HG02938 (cell line): ENCODE data around the gene NBEA.

Source experiments
- ATAC-seq: cut with Tn5 transposase; IDR thresholded peaks from one replicate; pipeline ENCODE4 v1.9.1; 2021; ENCODE audit warnings: mild to moderate bottlenecking, moderate library complexity; ENCODE audit not compliant: unreplicated experiment

NBEA gene

DNA sequence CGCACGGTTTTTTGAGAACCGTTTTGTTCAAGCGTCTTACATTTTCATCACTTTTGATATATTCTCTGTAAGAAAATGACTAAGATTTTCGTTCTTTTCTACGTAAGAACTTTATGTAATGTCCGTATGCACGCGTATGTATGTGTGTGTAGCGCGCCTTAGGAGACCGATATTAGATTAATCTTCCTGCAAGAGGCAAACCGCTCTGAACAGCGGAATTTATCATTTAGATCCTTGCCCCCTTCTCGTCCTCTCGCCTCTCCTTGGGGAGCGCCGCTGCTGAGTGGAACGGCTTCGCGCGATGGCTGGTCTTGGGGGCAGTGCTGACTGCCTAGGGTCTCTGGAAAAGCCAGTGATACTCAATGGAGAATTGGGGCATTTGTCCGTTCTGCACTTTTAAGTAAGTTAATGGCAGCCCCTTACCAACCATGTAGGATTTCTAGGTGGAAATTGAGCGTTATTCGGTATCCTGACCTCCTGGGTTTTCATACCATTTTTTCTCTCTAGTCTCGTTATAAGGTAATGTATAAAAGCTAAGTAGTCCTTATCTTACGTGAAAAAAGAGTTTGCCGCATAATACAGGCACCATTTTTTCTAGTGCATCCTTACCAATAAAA, 529.7 kb downstream of the NBEA start:
- ATAC-seq: no peak

DNA sequence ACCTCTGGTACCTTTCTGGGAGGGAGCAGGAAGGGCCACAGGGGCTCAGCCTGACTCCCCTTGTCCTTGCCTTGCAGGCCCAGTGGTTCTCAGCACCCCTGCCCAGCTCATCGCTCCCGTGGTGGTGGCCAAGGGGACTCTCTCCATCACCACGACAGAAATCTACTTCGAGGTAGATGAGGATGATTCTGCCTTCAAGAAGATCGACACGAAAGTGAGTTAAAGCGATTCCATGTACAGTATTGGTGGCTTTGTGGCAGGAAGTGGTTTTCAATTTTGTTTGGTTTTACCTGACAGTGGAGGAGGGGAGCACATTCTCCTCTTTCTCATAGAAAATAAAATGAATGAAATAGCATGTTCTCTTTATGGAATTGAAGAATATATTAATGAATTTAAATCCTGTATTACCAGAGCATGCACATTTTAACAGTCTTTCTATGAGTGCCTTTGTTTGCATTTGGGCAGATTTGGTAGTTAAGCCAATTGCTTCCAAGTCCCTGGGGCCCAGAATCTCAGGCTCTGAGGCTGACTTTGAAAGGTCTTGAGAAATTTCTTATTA, 530.3 kb downstream of the NBEA start:
- no peak for ATAC-seq

DNA sequence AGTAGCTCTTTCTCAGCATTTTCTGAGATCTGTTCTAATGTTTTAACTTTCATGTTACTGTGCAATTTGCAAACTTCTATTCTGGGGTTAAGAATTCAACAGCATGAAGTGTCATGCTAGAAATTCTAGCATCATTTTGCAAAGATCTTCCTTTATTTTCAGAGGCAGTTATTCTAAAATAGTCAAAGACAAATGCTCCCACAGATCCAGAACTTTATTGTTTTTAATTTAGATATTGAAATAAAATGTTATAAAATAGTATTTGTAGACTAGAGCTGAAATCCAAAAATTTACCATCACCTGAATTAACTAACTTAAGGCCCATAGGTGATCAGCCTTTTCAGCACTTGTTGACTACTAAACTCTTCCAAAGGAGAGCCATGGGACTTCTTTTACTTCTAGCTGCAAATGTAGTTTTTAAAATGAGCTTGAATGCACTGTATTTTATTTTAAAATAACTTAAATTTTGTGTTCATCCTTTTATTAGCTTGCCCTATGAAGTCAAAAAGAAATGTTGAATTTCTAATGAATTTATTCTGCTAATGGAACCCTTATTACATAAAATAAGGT, 531.2 kb downstream of the NBEA start:
- ATAC-seq: no peak

DNA sequence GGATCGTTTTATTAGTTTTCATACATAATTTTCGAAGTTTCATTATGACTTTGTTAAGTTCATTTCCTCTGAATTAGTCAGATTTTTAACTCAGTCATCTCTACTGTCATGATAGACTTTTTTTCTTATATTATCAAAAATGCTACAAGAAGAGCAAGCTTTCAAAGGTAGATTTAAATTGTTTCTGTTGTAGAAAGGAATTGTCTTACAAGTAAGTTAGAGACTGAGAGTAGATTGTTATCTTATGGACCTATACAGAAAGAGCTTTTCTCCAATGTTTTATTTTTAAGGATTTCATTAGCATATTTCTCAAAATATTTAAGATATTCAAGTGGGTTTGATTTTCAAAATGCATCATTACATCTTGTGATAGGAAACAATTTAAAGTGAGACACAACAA, 531.7 kb downstream of the NBEA start:
- ATAC-seq: no peak

DNA sequence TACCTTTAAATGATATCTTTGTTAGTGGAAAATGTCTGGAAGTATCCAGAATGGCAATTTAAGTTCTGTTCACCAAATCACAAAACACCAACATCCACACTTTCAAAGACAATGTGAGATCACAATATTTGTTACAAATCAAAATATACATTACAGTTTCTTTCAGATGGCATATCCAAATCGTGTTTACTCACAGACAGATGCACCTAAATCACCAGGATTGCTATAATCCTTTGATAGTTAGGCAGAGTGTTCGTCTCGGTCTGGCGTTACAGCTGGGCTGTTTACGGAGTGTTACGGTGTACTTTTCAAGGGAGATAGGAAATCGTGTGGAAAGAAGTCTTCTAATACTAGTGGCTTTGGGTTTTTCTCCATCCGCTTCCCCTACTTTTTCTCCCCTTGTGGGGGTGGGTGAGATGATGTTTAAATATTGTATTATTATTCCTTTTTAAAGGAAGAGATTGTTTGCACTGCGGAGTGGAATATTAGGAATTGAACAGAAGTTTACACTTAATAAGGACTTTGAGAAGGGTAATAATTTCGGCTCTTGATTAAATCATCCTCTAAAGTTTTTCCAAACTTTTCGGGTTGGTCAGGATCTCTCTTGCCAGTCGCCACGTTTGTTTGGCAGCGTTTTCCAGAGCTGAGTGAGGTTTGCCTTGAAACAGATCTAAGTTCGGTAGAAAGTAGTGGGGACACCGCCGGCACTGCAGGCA, 532.6 kb downstream of the NBEA start:
- no peak for ATAC-seq

DNA sequence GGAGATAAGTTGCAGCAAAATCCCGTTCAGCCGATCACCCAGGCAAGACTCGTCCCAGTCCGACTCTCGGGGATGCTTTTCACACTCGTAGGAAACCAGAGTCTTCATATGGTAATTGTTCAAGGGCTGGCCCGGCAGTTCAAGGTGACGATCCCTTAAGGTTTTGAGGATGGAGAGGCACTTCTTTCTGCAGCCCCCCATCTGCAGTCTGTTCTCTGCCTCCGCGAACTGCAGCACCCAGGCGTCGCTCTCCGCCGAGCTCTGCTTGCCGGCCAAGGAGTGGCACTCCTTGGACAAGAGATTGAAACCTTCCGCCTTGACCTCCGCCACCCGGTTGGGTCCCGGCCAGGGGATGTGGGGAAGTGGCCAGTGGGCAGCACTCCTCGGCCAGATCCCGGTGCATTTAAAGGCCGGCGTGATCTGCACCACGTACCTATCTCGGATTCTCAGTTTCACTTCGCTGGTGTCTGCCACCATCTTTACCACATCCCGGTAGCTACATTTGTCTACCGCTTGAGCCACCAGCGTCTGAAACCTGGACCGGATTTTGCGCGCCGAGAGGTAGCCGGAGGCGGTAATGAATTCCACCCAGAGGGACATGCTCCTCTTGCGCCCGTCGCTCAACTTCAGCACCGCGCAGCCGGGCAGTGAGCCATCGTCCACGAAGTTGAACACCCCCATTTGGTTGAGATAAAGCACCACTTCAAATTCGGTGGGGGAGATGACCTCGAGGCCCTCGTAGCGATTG, 533.3 kb downstream of the NBEA start:
- ATAC-seq: no peak

DNA sequence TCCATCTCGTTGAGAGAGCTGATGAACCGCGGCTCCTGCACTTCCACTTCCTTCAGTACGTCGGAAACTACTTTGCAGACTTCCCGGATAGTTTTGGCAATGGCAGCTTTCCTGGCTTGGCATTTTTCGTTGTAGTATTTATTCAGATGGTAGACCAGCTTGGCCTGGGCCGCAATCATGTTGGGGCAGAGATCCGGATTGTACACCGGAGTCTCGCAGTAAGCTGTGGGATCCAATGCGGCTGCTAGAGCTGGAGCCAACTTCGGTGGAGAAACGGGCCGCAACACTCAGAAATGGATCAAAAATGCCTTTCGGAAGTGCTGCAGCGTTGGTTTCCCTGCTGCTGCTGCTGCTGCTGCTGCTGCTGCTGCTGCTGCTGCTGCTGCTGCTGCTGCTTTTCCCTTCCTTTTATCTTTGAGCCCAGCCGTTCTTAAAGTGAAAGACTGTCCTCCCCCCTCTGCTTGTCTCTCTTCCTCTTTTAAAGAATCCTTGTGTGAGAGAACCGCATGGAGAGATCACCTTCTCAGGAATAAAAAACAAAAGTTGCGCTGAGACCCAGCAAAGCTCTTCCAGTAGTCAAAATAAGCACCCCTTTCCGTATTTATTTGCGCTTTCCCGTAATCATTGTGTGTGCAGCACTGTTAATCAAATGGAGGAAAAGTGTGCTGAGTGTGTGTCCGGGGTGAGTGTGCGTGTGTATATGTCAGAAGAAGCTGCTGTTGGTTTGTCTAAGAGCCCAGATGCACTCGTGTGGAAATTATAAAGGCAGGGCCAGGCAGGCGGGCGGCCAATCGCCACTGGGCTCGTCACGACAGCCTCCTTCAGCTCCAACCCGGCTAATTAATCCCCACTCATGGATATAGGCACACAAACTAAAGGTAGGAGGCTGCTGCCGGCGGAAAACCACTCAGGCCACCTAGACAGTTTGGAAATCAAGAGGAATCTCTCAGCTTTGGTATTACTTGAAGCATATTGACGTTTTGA, 534.2 kb downstream of the NBEA start, which contains the start of gene MAB21L1:
MAB21L1 (minus strand) TSS at position 730 of the 984 bp plus-strand sequence; CDS start at position 179, 551 bp downstream.
- ATAC-seq: no peak

DNA sequence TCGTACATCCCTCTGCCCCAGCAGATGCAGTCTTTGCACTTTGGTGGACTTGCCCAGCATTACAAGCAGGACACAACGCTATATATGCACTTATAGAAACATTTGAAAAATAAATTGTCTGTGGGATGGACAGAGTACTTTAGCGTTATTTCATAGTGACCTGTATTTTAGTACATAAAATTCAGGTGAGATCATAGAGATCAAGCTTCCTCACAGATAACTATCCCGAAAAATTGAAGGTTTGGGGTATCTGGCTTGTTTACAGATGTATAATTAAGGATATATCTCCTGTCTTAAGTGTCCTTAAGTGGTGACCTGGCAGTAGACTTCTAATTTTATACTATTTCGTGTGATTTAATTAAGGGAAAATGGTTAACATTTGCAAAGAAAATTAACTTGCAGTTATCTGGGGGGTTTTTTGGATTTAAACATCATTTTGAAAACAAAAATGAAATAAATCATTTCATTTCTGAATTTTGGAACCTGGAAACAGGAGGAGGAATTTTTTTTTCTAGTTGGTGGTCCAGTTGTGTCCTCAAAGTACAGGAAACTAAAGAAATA, 535.4 kb downstream of the NBEA start:
- no peak for ATAC-seq

DNA sequence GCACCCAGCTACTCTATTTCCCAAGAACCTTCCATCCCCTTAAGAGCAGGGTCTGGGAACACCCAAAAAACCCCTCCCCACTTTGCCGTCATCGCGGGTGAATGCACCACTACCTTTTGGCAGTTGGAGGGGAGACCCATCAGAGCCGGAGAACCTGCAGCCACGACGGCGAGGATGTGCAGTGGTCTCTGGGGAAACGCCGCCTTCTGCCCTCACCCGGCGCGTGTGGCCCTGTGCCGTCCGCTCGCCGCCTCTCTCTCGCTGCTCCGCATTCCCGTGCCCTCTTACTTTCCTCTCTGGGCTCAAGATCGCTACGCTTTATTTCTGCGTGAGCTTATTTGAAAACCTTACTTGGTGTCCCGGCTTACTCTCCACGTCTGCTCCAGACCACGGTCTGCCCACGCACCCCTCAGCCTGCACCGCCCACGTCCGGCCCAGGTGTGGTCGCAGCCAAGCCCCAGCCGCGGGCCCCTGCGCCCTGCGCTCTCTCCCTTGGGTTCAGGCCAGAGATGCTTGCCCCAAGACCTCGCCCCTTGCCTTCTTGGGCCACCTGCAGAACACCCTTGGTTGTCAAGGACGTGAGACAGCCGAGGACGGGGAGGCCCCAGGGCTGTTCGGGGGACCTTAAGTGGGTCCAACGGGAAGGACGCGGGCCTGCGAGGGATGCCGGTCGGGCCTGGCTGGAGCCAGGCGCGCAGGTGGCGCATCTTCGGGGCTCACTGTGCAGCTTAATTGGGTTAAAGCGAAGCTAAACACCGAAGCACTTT, 536.4 kb downstream of the NBEA start:
- no peak for ATAC-seq

DNA sequence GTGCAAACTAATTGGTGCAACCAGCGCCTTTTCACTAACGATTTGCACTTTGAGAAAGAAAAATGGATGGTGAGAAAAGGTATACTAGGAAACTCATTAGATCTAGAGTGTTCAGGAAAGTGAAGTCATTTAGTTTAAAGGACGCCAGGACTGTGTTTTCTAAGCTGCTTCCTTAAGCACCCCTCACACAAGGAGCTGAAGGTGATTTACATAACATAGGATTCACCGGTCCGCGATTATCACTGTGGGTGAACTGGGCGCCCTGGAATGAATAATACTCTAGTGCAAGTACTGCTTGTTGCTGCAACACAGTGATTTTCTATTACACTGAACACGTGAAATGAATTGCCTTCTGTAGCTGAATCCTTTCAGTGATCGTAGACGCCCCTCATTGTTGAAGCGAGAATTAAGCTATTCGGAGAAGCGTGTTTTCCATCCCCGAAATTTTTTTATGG, 537.0 kb downstream of the NBEA start:
- no peak for ATAC-seq

DNA sequence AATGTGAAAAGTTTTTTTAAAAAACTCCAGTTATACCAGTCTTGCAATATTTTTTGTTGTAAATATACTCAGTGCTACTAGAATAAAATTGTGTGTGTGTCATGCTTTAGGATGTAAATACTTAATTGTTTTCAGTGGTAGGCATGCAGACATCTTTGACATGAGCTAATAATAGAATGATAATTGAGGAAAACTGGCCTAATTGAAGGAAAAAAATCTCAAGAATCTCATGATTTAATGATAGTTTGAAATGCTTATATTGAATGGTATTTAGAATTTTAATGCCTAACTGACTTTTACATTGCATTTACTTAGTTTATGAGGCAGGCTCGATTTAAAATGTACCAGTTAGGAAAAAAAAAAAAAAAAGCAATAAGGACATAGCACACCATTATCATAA, 537.6 kb downstream of the NBEA start:
- no peak for ATAC-seq

DNA sequence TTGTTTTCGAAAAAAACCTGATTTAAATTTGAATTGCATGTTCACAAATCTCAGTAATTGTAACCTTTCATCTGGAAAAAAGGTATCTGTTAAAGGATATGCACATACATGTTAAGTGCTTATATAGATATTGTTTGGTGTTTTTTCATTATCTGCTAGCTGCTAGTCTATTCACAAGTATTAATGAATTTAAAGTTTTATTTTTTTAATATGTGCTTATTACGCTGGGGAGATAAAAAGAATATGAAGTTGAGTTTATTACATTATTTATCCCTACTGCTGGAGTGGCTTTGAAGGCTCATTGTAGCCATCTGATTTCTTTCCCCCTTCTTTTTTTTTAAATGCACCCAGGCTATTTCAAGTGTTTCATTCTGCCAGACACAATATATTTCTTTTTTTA, 538.3 kb downstream of the NBEA start:
- ATAC-seq: no peak

DNA sequence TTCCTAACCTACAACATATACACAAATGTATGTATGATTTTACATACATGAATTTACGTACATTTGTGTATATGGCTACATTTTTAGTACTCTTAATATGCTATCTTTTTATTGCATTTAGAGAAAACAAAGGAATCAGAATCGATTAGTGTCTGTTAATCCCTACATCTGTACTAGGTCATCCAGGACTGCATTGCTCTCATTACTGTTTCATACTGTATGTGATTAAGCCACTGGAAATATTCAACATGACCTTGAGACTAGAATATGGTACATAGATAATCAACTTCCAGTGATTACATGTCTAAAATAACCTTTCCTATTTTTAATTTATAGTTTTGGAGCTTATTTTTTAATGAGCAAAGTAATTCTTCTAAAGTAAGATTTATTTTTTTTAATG, 539.7 kb downstream of the NBEA start:
- no peak for ATAC-seq

DNA sequence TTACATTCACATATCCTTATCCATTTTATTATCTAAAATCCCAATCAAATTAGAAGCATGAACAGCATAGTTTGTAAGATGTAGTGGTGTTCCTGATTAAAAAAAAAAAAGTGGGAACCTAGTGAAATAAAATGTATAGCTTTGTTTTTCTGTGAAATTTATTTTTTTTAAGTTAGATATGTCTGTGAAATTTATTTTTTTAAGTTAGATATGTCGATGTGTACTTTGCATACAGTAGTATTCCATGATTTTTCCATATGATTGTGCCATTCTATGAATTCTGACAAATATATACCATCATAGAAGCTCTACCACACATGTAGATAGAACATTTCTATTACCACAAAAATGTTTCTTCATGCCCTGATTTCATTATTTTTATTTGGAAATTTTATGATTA, 540.5 kb downstream of the NBEA start:
- no peak for ATAC-seq

DNA sequence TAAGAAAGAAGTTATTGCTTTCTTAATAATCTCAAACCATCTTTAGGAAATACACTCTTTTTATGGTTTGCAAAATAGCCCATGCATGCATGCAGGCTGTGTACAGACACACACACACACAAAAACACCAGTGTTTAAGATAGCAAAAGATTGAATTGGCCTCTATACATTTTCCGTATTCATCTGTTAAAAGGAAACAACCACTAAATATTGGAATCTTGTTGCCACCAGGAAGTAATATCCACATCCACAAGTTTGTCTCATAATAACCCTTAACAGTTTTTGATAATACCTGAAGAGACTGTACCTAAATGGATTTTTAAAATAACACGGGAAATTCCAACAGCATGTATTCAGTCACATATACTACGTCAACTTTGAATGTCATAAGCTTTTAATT, 541.7 kb downstream of the NBEA start:
- ATAC-seq: no peak

DNA sequence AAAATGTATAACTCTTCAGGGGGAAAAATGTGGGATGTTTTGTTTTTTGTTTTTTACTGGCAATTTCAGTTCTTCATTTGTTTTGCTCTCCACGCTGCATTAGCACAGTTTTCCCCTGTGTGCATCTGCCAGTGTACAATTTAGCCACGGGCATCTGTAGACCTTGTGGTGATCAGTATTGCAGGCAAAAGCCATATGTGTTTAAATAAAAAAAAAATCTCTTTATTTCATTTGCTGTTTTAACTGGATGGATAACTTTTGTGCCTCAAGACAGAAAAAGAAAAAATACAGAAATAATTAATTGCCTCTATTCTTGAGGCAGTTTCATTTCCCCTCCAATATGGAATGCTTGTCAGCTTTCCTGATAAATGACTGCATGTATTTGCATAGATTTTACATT, 542.3 kb downstream of the NBEA start:
- no peak for ATAC-seq

DNA sequence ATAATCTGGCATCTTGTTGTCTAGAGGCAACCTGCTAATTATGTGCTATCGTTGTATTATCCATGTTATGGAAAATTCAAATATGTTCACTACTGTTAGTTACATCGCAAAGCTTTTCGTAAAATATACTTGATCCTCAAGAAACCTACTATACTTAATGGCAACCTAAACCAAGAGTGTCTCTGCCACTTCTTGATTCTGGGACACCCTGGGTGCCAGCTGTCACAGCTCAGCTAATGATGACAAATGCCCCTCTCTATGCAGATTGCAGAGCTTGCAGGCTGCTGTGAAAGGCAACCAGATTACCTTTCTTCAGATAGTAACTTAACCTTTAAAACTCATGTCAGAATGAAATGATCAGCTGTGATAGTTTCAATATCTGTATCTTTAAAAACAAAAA, 543.4 kb downstream of the NBEA start:
- no peak for ATAC-seq

DNA sequence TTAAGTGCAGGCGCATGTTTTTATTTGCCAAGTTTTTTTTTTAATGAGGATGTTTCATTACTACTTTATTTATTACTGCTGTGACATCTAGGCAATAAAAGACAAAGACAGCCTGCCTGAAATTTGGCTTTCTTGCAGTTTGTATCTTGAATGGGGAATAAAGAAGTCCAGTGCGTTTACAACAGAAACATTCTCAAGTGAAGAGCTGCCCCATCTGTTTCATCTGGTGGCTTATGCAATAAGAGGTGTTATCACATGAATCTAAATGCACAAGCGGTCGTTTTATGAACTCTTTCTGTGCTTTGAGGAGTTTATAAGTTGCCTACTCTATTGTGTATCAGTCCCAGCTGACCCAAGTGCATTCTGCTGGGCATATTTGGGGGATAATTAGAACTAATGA, 547.0 kb downstream of the NBEA start:
- no peak for ATAC-seq

DNA sequence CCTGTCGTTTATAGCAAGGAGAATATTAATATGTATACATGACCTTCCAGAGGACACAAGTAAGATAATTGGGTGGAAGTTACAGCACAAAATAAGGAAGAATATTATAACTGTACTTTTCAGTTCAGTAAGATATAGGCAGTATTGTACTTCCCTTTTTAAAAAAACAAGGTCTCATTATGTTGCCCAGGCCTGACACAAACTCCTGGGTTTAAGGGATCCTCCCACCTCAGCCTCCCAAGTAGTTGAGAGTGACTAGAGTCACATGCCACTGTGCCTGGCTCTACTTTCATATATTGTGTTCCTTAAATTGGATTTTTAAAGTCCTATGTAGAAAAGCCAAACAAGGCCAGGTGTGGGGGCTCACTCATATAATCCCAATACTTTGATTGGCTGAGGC, 553.9 kb downstream of the NBEA start:
- no peak for ATAC-seq
